Hematopoietic multipotent progenitor cell treated with erythropoietin and hydrocortisone succinate and interleukin-3 and kit ligand, for 17 days (in vitro differentiated cells): Measurements from ENCODE around the gene CGREF1.

Experiments
- DNase-seq: peaks from one replicate; pipeline ENCODE4 v3.0.0-alpha.2; 2015; ENCODE audit warnings: low spot score

CGREF1 gene

GRCh38 chr2:27118525-27119329 lies at the start of gene CGREF1:
CGREF1 (minus strand) TSS chr2:27119128; CDS start chr2:27104366, 14,762 bp downstream.
- DNase-seq: no peak

- DNase-seq: no peak
Measured at GRCh38 chr2:27164960-27165763, 46.2 kb upstream of the CGREF1 start.

GRCh38 chr2:27162151-27163121 lies 43.5 kb upstream of the CGREF1 start:
- DNase-seq: no peak

GRCh38 chr2:27160191-27160590 lies 41.3 kb upstream of the CGREF1 start:
- DNase-seq: no peak

- DNase-seq: no peak
Measured at GRCh38 chr2:27159271-27159670, 40.3 kb upstream of the CGREF1 start.

- no peak for DNase-seq
Measured at GRCh38 chr2:27158468-27158867, 39.5 kb upstream of the CGREF1 start.

- no peak for DNase-seq
Measured at GRCh38 chr2:27155069-27155520, 36.2 kb upstream of the CGREF1 start.

- DNase-seq: no peak
Measured at GRCh38 chr2:27154488-27154887, 35.6 kb upstream of the CGREF1 start.

GRCh38 chr2:27152796-27153464 lies 34.0 kb upstream of the CGREF1 start:
- no peak for DNase-seq

- no peak for DNase-seq
Measured at GRCh38 chr2:27152102-27152795, 33.3 kb upstream of the CGREF1 start.

- DNase-seq: no peak
Measured at GRCh38 chr2:27150639-27151230, 31.8 kb upstream of the CGREF1 start.

- DNase-seq: no peak
Measured at GRCh38 chr2:27149570-27150405, 30.9 kb upstream of the CGREF1 start.

GRCh38 chr2:27148801-27149439 lies 30.0 kb upstream of the CGREF1 start, which contains the start of gene TCF23:
TCF23 (plus strand) TSS chr2:27149004; CDS start chr2:27149134, 130 bp downstream.
- DNase-seq: no peak

GRCh38 chr2:27147935-27148334 lies 29.0 kb upstream of the CGREF1 start:
- DNase-seq: no peak

- DNase-seq: no peak
Measured at GRCh38 chr2:27145682-27146081, 26.8 kb upstream of the CGREF1 start.

- no peak for DNase-seq
Measured at GRCh38 chr2:27143285-27143684, 24.4 kb upstream of the CGREF1 start.

GRCh38 chr2:27139310-27139709 lies 20.4 kb upstream of the CGREF1 start, which contains the start of gene PRR30:
PRR30 (minus strand) TSS chr2:27139410; CDS start chr2:27138329, 1,081 bp downstream.
- no peak for DNase-seq

GRCh38 chr2:27138111-27138510 lies 19.2 kb upstream of the CGREF1 start:
- no peak for DNase-seq
